K562 (cell line): ENCODE measurements around the gene MLXIPL. TPM values are rescaled to one million over a fixed set of nuclear protein-coding genes. Genes with fewer than 3 reads are reported as not detected.

Experiments
- ASH1L ChIP-seq: fragments of 450-650 bp; IDR thresholded peaks from 2 replicates; pipeline ENCODE4 v1.6.1; 2018; ENCODE audit warnings: borderline replicate concordance, mild to moderate bottlenecking, low read depth; ENCODE audit not compliant: partially characterized antibody
- JUN ChIP-seq, 2 experiments: sonication (generic) in 1 of 2; formaldehyde crosslinking in 1 of 2; IDR thresholded peaks; 2 replicates each; pipeline versions ENCODE4 v1.6.1 to v1.8.0; 2012 to 2022; ENCODE audit warnings: borderline replicate concordance in 2 of 2, mild to moderate bottlenecking in 2 of 2, improper control_type of control experiment in 1 of 2, low read depth in 1 of 2, low read length in 1 of 2, missing genetic modification reagents in 1 of 2
- MAFG ChIP-seq: fragments of 450-650 bp; conservative IDR thresholded peaks from 2 replicates; pipeline ENCODE4 v1.6.1; 2016; ENCODE audit warnings: missing genetic modification characterization, missing compliant biosample characterization
- PHB ChIP-seq: fragments of 250-450 bp; sonication (Bioruptor Pico); IDR thresholded peaks from 2 replicates; pipeline ENCODE4 v1.5.0; 2021
- RBM34 ChIP-seq: fragments of 200-400 bp; formaldehyde crosslinking; IDR thresholded peaks from 2 replicates; pipeline ENCODE4 v1.6.1; 2018; ENCODE audit warnings: low read length, borderline replicate concordance; ENCODE audit not compliant: insufficient read depth
- RNF2 ChIP-seq: sonication (generic); IDR thresholded peaks from 2 replicates; pipeline ENCODE4 v1.6.1; 2016
- RUNX1 ChIP-seq: sonication (generic); IDR thresholded peaks from 2 replicates; pipeline ENCODE4 v1.6.1; 2016; ENCODE audit warnings: antibody characterized with exemption, low read depth
- SUPT5H ChIP-seq: fragments of 450-650 bp; IDR thresholded peaks from 2 replicates; pipeline ENCODE4 v1.6.1; 2016
- TBP ChIP-seq: optimal IDR thresholded peaks from 2 replicates; pipeline ENCODE3; 2011; ENCODE audit warnings: low read depth, low read length, improper control_type of control experiment
- XRCC5 ChIP-seq: fragments of 200-400 bp; formaldehyde crosslinking; IDR thresholded peaks from 2 replicates; pipeline ENCODE4 v1.6.1; 2017; ENCODE audit warnings: low read depth, mild to moderate bottlenecking, low read length
- ZNF644 ChIP-seq: fragments of 200-800 bp; sonication (Bioruptor generic); IDR thresholded peaks from 2 replicates; pipeline ENCODE4 v1.6.1; 2016; ENCODE audit warnings: low read depth, missing genetic modification characterization, missing compliant biosample characterization
- polyA plus RNA-seq, 8 experiments: library from polyadenylated mRNA; depleted of rRNA in 4 of 8; stranded (reverse) in 5 of 8; unstranded in 3 of 8; fragments of >200 nt; fragmentation: Nextera tagmentation in 2 of 8; fragmentation: Illumina TruSeq in 1 of 8; extraction: Ambion mirVana in 2 of 8; extraction: Trizol in 1 of 8; gene quantifications; 2 replicates each; pipeline versions ENCODE4 v1.2.1 to v1.2.3, GENCODE V29; 2011 to 2014; ENCODE audit warnings: inconsistent platforms in 1 of 8, missing spikeins in 1 of 8
- total RNA-seq, 7 experiments: library from RNA; depleted of rRNA in 6 of 7; stranded (reverse); fragments of >200 nt in 6 of 7; fragmentation: Illumina TruSeq in 2 of 7; extraction: Trizol in 2 of 7; gene quantifications; 2 replicates each; pipeline versions ENCODE4 v1.2.1 to v1.2.3, GENCODE V29; 2011 to 2021; ENCODE audit warnings: low replicate concordance in 1 of 7
- TF ChIP-seq, protein P1 (sequence below): fragments of 250-450 bp; sonication (Bioruptor Pico); IDR thresholded peaks from 2 replicates; pipeline ENCODE4 v1.8.0; 2022; ENCODE audit warnings: inconsistent platforms
- TF ChIP-seq, protein P2 (sequence below): fragments of 200-800 bp; sonication (Bioruptor generic); IDR thresholded peaks from 2 replicates; pipeline ENCODE4 v1.6.1; 2017; ENCODE audit warnings: missing genetic modification characterization, missing compliant biosample characterization
- TF ChIP-seq, protein P3 (sequence below), 2 experiments: fragments of 450-650 bp; formaldehyde crosslinking in 1 of 2; IDR thresholded peaks; 2 replicates each; pipeline versions ENCODE4 v1.4.0 to v1.6.1; 2014 to 2020; ENCODE audit warnings: mild to moderate bottlenecking in 2 of 2, borderline replicate concordance in 1 of 2, low read depth in 1 of 2
- TF ChIP-seq, protein P4 (sequence below): fragments of 250-450 bp; sonication (Bioruptor Pico); IDR thresholded peaks from 2 replicates; pipeline ENCODE4 v1.8.0; 2021; ENCODE audit warnings: moderate library complexity, mild to moderate bottlenecking, inconsistent platforms

The MLXIPL gene
- total and polyA plus RNA-seq, 9 of the 15 experiments (the other 6 are each of a cell fraction or from before 2014, with no cell fraction given): 0.11 to 18.4 (median 1.4) TPM

DNA sequence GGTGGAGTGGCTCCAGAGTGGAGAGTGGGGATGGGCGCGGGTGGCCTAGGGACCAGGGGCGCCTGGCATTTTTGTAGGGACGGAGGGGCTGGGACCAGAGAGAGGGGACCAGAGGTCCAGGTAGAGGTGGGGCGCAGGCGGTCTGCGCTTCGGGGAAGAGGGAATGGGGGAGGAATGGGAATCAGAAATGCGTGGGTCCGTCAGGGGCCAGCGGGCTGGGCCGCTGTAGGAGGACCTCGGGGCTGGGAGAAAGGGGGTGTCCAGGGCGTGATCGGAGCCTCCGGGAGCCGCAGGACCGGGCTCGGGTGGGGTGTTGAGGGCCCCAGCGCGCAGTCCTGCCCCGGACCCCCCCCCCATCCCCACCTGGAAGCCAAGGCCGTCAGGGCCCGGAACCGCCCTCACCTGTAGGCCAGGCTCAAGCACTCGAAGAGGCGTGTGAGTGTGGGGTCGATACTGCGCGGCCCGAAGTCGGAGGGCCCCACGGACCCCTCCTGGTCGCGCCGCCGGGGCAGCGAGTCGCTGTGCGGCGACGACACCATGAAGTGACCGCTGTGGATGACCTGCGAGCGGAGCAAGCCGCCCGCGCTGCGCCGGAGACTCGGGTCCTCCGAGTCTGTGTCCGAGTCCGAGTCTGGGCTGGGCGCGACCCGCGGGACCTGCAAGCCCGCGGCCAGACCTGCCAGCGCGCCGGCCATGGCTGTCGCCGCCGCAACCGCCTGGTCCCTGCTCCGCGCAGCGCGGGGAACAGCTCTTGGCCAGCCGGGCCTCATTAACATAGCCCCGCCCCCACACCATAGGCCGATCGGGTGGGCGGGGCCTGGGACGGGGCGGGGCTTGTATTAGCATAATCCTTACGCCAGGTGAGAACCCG, at the start of gene MLXIPL (continued):
- TF ChIP-seq, protein P1, sequence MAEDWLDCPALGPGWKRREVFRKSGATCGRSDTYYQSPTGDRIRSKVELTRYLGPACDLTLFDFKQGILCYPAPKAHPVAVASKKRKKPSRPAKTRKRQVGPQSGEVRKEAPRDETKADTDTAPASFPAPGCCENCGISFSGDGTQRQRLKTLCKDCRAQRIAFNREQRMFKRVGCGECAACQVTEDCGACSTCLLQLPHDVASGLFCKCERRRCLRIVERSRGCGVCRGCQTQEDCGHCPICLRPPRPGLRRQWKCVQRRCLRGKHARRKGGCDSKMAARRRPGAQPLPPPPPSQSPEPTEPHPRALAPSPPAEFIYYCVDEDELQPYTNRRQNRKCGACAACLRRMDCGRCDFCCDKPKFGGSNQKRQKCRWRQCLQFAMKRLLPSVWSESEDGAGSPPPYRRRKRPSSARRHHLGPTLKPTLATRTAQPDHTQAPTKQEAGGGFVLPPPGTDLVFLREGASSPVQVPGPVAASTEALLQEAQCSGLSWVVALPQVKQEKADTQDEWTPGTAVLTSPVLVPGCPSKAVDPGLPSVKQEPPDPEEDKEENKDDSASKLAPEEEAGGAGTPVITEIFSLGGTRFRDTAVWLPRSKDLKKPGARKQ (CRISPR knock-in tag): no peak
- TF ChIP-seq, protein P2, sequence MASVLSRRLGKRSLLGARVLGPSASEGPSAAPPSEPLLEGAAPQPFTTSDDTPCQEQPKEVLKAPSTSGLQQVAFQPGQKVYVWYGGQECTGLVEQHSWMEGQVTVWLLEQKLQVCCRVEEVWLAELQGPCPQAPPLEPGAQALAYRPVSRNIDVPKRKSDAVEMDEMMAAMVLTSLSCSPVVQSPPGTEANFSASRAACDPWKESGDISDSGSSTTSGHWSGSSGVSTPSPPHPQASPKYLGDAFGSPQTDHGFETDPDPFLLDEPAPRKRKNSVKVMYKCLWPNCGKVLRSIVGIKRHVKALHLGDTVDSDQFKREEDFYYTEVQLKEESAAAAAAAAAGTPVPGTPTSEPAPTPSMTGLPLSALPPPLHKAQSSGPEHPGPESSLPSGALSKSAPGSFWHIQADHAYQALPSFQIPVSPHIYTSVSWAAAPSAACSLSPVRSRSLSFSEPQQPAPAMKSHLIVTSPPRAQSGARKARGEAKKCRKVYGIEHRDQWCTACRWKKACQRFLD (CRISPR knock-in tag): peak; percentile 32; the same call in 1 of the 2 replicates
- TF ChIP-seq JUN (IDR thresholded peaks at IDR 0.05; ENCODE audit: borderline replicate concordance, low read depth, low read length) (no peak), JUN (CRISPR knock-in tag; IDR thresholded peaks at IDR 0.05; ENCODE audit: borderline replicate concordance) (0 out of 2 replicates have a peak, but pooled peaks have one; percentile 48), MAFG (tag) (no peak), RUNX1 (no peak), RNF2 (peak; percentile 45; the same call in 1 of the 2 replicates), ZNF644 (tag) (no peak), XRCC5 (no peak; the same call in 1 of the 2 replicates), ASH1L (no peak), SUPT5H (peak; percentile 84), TBP (peak; percentile 87), RBM34 (peak; percentile 98), PHB (no peak)
- TF ChIP-seq, protein P3, sequence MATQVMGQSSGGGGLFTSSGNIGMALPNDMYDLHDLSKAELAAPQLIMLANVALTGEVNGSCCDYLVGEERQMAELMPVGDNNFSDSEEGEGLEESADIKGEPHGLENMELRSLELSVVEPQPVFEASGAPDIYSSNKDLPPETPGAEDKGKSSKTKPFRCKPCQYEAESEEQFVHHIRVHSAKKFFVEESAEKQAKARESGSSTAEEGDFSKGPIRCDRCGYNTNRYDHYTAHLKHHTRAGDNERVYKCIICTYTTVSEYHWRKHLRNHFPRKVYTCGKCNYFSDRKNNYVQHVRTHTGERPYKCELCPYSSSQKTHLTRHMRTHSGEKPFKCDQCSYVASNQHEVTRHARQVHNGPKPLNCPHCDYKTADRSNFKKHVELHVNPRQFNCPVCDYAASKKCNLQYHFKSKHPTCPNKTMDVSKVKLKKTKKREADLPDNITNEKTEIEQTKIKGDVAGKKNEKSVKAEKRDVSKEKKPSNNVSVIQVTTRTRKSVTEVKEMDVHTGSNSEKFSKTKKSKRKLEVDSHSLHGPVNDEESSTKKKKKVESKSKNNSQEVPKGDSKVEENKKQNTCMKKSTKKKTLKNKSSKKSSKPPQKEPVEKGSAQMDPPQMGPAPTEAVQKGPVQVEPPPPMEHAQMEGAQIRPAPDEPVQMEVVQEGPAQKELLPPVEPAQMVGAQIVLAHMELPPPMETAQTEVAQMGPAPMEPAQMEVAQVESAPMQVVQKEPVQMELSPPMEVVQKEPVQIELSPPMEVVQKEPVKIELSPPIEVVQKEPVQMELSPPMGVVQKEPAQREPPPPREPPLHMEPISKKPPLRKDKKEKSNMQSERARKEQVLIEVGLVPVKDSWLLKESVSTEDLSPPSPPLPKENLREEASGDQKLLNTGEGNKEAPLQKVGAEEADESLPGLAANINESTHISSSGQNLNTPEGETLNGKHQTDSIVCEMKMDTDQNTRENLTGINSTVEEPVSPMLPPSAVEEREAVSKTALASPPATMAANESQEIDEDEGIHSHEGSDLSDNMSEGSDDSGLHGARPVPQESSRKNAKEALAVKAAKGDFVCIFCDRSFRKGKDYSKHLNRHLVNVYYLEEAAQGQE (IDR thresholded peaks at IDR 0.05; ENCODE audit: borderline replicate concordance): peak; percentile 46
- TF ChIP-seq, protein P3 (CRISPR knock-in tag; IDR thresholded peaks at IDR 0.05; ENCODE audit: low read depth): no peak
- TF ChIP-seq, protein P4, sequence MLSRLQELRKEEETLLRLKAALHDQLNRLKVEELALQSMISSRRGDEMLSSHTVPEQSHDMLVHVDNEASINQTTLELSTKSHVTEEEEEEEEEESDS (CRISPR knock-in tag): no peak
